Articular chondrocyte of knee joint (primary cell): ENCODE data around the gene MVB12A. TPM values are rescaled to one million over a fixed set of nuclear protein-coding genes. Genes with fewer than 3 reads are reported as not detected.

ENCODE experiments used
- total RNA-seq: library from RNA; depleted of rRNA; stranded (reverse); fragments of >200 nt; gene quantifications from 2 replicates; pipeline ENCODE4 v1.2.3, GENCODE V29; 2012

MVB12A gene
- 24.5 and 42.3 TPM in 2 replicates for total RNA-seq

DNA sequence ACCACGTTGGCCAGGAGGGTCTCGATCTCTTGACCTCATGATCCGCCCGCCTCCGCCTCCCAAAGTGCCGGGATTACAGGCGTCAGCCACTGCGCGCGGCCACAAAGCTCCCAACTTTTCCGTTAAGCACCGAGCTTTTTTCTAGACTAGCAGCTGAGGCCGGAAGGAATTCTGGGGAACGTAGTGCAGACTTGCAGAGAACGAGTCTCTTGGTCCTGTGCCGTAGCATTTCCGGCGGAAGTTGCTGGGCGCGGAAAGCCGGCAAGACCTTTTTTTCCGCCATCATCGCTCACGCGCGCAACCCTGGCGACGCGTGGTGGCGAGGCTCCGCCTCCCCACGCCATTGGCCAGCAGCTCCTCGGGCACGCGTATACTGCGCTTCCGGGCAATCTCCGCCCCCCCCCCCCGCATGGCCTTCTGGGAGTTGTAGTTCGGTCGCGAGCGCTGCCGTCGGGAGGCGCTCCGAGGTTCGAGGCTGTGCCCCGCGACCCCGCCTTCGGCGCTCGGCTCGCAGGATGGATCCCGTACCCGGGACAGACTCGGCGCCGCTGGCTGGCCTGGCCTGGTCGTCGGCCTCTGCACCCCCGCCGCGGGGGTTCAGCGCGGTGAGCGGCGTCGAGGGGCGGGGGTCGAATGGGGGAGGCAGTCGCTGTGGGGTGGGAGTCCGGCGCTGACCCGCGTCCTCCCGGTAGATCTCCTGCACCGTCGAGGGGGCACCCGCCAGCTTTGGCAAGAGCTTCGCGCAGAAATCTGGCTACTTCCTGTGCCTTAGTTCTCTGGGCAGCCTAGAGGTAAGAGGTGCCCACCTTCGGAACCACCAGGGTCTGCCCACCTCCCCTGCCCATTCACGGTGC lies at the start of gene MVB12A:
TSS of gene MVB12A (plus strand) at position 427 of the 854 bp plus-strand sequence. CDS start at position 516, 89 bp downstream.

DNA sequence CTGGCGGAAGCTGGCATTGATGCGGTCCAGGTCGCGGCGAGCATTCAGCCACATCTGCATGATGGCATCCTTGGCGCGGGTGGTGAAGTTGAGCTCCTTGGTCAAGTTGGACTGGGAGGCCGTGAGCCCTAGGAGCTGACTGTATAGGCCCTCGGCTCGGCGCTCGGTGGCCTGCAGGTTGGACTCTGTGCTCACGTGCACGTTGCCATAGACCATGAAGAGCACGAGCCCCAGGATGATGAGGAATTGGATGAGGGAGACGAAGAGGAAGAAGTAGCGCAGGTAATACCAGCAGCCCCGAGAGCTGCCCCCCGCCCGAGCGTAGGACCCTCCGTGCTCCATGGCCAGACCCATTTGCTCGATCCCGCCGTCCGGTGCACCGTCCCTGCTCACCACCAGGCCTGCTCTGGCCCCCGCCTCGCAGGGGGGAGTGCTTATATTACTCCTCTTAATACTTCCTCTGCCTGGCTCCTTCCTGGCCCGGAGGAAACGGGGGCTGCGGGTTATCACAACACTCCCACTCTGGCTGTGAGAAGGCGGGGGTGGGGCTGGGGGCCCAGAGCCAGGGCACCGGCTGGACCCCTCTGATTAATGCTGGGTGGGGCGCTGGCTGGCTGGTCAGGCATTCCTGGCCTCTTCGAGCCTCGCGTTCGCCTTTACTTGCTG lies 42.8 kb upstream of the MVB12A start, which contains the start of gene PLVAP:
TSS of gene PLVAP (minus strand) at position 408 of the 666 bp plus-strand sequence. CDS start at position 354, 54 bp downstream.

DNA sequence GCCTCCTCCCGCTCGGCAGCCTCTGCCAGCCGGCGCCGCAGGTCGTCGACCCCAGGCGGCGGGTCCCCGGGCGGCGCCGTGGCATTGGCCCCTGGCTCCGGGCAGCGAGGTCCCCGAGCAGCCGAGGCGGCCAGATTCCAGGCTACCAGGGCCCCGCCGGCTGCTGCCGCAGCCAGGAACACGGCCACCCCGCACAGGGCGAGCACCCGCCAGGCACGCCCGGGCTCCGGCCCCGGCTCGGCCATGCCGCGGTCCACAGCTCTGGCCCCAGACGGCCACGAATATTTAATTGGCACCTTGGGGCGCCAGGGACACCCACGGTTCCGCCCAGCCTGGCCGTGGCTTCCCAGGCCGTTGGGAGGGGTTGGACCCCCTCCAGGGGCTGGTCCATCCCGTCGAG lies 25.9 kb upstream of the MVB12A start, which contains the start of gene CCDC194:
TSS of gene CCDC194 (minus strand) at position 283 of the 400 bp plus-strand sequence. CDS start at position 245, 38 bp downstream.

DNA sequence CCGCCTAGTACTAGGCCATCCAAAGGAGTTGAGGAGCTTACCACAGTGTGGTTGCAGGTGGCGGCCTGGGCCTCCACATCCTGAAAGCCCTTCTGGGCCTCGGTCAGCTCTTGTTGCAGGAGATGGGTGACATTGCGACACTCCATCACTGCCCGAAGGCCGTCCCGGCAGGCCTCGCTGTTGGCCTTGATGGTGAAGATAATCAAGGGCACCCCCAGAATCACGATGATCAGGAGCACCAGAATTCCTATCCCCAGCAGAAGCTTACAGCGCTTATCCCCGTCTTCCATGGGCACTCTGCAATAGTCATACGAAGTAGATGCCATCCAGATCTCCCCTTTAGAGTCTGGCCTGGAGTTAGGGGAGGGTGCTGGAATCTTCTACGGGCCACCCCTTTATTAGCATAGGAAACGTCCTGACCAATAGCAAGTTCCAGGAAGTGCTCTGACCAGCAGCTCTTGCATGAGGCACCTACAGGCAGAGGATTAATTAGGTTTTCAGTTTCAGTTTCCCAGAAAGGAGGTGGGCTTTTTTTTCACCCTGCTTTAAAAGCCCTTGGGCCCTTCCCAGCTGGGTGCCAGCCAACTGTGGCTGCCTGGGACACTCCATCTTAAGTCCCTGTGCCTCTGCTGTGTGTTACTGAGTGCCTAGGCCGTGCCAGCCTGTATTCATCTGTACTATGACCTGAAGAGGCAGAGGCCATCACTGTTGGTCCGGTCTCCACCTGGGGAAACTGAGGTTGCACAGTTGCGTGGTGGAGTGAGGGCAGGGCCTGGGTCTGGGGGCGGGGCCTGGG lies 14.4 kb upstream of the MVB12A start, which contains the start of gene BST2:
TSS of gene BST2 (minus strand) at position 381 of the 796 bp plus-strand sequence. CDS start at position 326, 55 bp downstream.

DNA sequence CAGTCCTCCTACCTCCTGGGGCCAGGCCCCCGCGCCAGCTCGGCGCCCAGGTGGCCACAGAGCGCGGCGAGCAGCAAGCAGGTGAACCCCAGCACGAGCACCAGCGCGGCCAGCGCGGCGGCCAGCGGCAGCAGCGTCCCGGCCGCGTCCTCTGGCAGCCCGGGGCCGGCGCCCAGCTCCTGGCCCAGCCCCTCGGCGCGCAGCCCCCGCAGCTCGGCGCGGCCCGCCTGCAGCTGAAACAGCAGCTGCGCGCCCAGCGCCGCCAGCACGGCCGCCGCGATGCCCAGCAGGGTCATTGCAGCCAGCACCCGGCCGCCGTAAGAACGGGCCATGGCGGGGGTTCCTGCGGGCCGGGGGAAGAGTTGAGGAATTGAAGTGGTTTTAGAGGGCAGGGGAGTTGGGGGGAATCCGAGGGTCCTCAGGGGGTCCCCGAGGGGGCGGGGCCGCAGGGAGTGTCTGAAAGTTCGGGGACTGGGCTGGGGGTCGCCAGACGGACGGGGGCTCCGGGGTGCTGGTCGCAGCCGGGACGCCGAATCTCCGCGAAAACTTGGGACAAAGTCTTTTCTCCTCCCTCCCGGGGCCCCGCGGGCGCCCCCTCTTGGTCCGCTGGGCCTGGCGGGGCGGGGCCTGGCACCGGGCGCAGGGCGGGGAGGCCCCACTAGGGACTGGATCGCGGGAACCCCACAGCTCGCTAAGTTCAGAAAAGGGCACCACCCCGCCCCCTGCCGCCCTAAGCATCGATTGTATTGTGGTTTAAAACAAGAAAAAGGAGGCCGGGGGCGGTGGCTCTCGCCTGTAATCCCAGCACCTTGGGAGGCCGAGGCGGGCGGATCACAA lies 28.5 kb downstream of the MVB12A start, which contains the start of gene TMEM221:
TSS of gene TMEM221 (minus strand) at position 538 of the 837 bp plus-strand sequence. CDS start at position 332, 206 bp downstream.

DNA sequence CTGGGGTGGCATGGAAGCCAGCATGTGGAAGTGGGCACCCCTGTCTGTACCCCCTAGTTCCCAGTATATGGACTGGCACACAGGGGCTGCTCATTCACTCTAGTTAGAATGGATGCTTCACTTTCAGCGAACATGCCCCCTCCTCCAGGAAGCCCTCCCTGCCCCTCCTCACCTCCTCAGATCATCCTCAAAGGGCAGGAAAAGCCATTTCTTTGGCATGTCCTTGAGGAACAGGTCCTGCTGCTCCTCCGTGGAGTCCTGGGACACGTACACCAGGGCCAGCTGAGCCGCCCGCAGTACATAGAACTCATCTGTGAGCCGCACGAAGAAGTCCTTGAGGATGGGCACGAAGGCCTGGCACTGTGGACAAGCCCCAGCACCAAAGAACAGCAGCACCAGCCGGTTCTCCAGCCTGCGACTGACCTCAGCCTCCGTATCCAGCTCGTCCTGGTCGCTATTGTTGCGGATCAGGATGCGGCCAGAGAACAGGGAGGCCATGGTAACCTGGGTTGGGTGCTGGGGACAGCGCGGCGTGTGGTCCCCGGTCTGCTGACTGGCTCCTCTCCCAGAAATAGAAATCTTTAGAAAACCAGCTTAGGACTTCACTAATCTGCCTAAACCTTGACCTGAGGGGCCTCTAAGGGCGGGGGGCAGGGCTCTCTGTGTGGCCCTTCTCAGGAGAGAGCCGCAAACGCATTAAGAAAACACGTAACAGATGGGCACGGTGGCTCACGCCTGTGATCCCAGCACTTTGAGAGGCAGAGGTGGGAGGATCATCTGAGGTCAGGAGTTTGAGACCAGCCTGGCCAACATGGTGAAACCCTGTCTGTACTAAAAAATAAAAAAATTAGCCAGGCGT lies 40.8 kb downstream of the MVB12A start, which contains the start of gene NXNL1:
TSS of gene NXNL1 (minus strand) at position 555 of the 859 bp plus-strand sequence. CDS start at position 498, 57 bp downstream.

DNA sequence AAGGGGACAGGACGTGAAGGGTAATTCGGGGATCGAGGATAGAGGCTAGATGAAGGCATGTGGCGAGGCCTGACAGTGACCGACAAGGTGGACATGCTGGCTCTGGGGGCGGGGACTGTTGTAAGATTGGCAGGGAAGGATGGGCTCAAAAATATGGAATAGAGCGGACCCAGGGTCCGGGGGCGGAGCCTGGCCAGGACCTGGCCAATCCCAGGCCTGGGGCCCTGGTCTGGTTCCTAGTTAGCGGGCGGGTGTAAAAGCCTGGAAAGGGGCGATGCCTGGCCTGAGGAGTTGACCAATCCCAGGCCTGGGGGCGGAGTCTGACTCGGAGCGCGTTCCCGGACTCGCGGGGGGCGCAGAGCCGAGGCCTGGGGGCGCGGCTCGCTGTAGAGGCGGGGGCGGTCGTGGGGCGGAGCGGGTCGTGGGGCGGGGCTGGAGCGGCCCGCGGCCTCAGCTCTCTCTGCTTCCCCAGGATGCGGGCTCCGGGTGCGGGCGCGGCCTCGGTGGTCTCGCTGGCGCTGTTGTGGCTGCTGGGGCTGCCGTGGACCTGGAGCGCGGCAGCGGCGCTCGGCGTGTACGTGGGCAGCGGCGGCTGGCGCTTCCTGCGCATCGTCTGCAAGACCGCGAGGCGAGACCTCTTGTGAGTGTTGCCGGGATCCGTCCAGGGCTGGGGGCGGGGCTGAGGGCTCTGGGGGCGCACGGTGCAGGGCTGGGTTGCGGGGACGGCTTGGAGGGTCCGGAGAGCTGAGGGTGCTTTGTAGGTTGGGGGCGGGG lies 50.4 kb downstream of the MVB12A start, which contains the start of gene SLC27A1:
TSS of gene SLC27A1 (plus strand) at position 457 of the 774 bp plus-strand sequence. CDS start at position 474, 17 bp downstream.

Other genes starting within 250 kb of the MVB12A start
- gene USE1, start 204.7 kb upstream of the MVB12A start, total RNA-seq, result 20.3 and 22.7 TPM in 2 replicates
- gene OCEL1, start 193.8 kb upstream of the MVB12A start, total RNA-seq, result 3.7 and 4.1 TPM in 2 replicates
- 20.8 and 27.7 TPM in 2 replicates for gene NR2F6, start 174.1 kb upstream of the MVB12A start, total RNA-seq
- gene USHBP1, start 155.3 kb upstream of the MVB12A start, total RNA-seq, result not detected in 2 replicates
- gene BABAM1, start 152.6 kb upstream of the MVB12A start, total RNA-seq, result 59.5 and 63.5 TPM in 2 replicates
- gene ANKLE1, start 138.1 kb upstream of the MVB12A start, total RNA-seq, result 0.26 TPM in 1 of 2 replicates, not detected in the other
- 9.0 and 10.5 TPM in 2 replicates for gene ABHD8, start 116.6 kb upstream of the MVB12A start, total RNA-seq
- gene MRPL34, start 114.2 kb upstream of the MVB12A start, total RNA-seq, result 19.7 and 23.7 TPM in 2 replicates
- 11.8 and 22.7 TPM in 2 replicates for gene DDA1, start 110.5 kb upstream of the MVB12A start, total RNA-seq
- gene ANO8, start 85.2 kb upstream of the MVB12A start, total RNA-seq, result 2.6 and 3.5 TPM in 2 replicates
- gene GTPBP3, start 82.5 kb upstream of the MVB12A start, total RNA-seq, result 4.8 and 9.4 TPM in 2 replicates
- not detected in 2 replicates for gene PLVAP, start 42.7 kb upstream of the MVB12A start, total RNA-seq
- gene CCDC194, start 25.9 kb upstream of the MVB12A start, total RNA-seq, result 0.22 TPM in 1 of 2 replicates, not detected in the other
- gene BST2, start 14.4 kb upstream of the MVB12A start, total RNA-seq, result 0.65 and 1.2 TPM in 2 replicates
- gene TMEM221, start 28.6 kb downstream of the MVB12A start, total RNA-seq, result 0.22 TPM in 1 of 2 replicates, not detected in the other
- not detected in 2 replicates for gene NXNL1, start 40.9 kb downstream of the MVB12A start, total RNA-seq
- 12.0 and 13.5 TPM in 2 replicates for gene SLC27A1, start 50.5 kb downstream of the MVB12A start, total RNA-seq
- 52.5 and 55.2 TPM in 2 replicates for gene PGLS, start 91.6 kb downstream of the MVB12A start, total RNA-seq
- gene COLGALT1, start 135.6 kb downstream of the MVB12A start, total RNA-seq, result 55.5 and 55.7 TPM in 2 replicates